ENCODE results near the gene ZSCAN10. TPM values are rescaled to one million over a fixed set of nuclear protein-coding genes. Genes with fewer than 3 reads are reported as not detected.

Gene ZSCAN10
- total and polyA plus RNA-seq, 2 of the 13 experiments (the other 11 are each of a cell fraction or from before 2014, with no cell fraction given) = not detected

GRCh38 chr16:3123986-3124886 is 25.1 kb upstream of the ZSCAN10 start (continued):
- TF ChIP-seq KLF9 (CRISPR knock-in tag; IDR thresholded peaks at IDR 0.05; ENCODE audit: low read depth) (peak; percentile 65; the same call in 1 of the 2 replicates), ZNF335 (CRISPR knock-in tag; IDR thresholded peaks at IDR 0.05) (no peak), SNAPC2 (CRISPR knock-in tag; IDR thresholded peaks at IDR 0.05) (0 out of 2 replicates have a peak, but pooled peaks have one; percentile 30), NPAS2 (CRISPR knock-in tag; IDR thresholded peaks at IDR 0.05; ENCODE audit: borderline replicate concordance) (no peak), MATR3 (CRISPR knock-in tag; IDR thresholded peaks at IDR 0.05) (no peak), JUND (CRISPR knock-in tag; IDR thresholded peaks at IDR 0.05) (no peak), RBM39 (IDR thresholded peaks at IDR 0.05; ENCODE audit: low read depth, low read length, poor library complexity, severe bottlenecking) (peak; percentile 85), IRF9 (CRISPR knock-in tag; IDR thresholded peaks at IDR 0.05; ENCODE audit: borderline replicate concordance) (no peak), FOXP4 (CRISPR knock-in tag; IDR thresholded peaks at IDR 0.05) (no peak), ZEB1 (IDR thresholded peaks at IDR 0.05; ENCODE audit: insufficient replicate concordance, low read depth) (peak; percentile 26), HNRNPK (IDR thresholded peaks at IDR 0.05; ENCODE audit: low read depth, low read length, poor library complexity, severe bottlenecking) (no peak), HNF1A (IDR thresholded peaks at IDR 0.05; ENCODE audit: low read depth) (no peak), HNF1A (CRISPR knock-in tag; IDR thresholded peaks at IDR 0.05; ENCODE audit: borderline replicate concordance) (no peak), SCMH1 (CRISPR knock-in tag; IDR thresholded peaks at IDR 0.05; ENCODE audit: borderline replicate concordance) (no peak), GRHL1 (CRISPR knock-in tag; conservative IDR thresholded peaks at IDR 0.05) (no peak), ZNF160 (CRISPR knock-in tag; IDR thresholded peaks at IDR 0.05) (no peak), MAFG (CRISPR knock-in tag; IDR thresholded peaks at IDR 0.05) (no peak)
